Measurements from ENCODE around the gene SEMA3E. TPM values are rescaled to one million over a fixed set of nuclear protein-coding genes. Genes with fewer than 3 reads are reported as not detected.

Gene SEMA3E
- total RNA-seq, 2 donors from 2014 or later, result 0.07 to 0.59 TPM

DNA sequence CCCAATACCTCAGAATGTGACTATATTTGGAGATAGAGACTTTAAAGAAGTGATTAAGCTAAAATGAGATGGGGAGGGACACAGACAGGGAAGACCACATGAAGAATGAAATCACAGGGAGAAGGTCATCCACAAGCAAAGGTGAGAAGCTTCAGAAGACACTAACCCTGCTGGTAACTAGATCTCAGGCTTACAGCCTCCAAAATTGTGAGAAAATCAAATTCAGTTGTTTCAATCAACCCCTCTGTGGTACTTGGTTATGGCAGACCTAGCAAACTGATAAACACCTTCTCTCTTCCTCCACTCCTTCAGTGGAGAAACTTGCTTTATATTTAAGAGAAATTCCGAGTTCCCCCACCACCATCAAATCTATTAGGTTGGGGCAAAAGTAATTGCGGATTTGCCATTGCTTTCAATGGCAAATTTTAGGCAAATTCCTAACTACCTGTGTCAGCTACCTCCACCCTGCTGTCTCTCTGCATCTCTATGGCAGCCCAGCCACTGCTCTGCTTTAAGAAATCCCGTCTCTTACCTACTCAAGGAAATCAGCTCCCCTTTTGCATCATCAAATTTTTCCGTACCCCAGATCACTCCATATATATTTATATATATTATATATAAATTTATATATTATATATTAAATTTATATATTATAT, 38.2 kb downstream of the SEMA3E start:
- DNase-seq (ENCODE audit: low spot score), result no peak
- TF ChIP-seq, protein P1, sequence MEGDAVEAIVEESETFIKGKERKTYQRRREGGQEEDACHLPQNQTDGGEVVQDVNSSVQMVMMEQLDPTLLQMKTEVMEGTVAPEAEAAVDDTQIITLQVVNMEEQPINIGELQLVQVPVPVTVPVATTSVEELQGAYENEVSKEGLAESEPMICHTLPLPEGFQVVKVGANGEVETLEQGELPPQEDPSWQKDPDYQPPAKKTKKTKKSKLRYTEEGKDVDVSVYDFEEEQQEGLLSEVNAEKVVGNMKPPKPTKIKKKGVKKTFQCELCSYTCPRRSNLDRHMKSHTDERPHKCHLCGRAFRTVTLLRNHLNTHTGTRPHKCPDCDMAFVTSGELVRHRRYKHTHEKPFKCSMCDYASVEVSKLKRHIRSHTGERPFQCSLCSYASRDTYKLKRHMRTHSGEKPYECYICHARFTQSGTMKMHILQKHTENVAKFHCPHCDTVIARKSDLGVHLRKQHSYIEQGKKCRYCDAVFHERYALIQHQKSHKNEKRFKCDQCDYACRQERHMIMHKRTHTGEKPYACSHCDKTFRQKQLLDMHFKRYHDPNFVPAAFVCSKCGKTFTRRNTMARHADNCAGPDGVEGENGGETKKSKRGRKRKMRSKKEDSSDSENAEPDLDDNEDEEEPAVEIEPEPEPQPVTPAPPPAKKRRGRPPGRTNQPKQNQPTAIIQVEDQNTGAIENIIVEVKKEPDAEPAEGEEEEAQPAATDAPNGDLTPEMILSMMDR (IDR thresholded peaks at IDR 0.05), result no peak
- no peak overlapping the region for H3K27ac ChIP-seq
- H3K36me3 ChIP-seq, result no peaks in the 10 kb centered on the region
- H3K4me1 ChIP-seq, result no peaks in the 10 kb centered on the region
- H3K9me3 ChIP-seq, result no peaks in the 10 kb centered on the region
- no peak overlapping the region for H3K4me3 ChIP-seq
- no peaks in the 10 kb centered on the region for H3K27me3 ChIP-seq

DNA sequence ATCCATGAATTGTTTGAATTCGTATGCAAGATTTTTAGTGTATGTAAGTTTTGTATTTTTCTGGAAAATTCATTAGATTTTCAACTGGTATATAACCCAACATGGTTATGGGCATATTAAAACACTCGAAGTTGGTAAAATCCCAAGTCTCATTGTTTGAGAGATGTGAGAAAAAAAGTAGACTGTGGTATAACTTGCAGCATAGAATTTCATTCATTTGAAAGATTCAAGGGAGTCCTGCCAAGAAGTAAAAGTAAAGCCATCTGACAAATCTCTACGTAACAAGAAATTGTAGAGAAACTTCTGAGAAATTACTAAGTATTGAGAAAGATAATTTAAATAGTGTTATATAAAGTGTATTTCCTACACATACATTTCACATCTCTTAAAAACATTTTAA, 40.2 kb downstream of the SEMA3E start:
- H3K27me3 ChIP-seq, result no peaks in the 10 kb centered on the region
- H3K36me3 ChIP-seq, result no peaks in the 10 kb centered on the region
- no peak overlapping the region for H3K4me3 ChIP-seq
- no peak for DNase-seq (ENCODE audit: low spot score)
- H3K4me1 ChIP-seq, result no peaks in the 10 kb centered on the region
- no peak overlapping the region for H3K27ac ChIP-seq
- no peaks in the 10 kb centered on the region for H3K9me3 ChIP-seq
- TF ChIP-seq, protein P1 (IDR thresholded peaks at IDR 0.05), result no peak

DNA sequence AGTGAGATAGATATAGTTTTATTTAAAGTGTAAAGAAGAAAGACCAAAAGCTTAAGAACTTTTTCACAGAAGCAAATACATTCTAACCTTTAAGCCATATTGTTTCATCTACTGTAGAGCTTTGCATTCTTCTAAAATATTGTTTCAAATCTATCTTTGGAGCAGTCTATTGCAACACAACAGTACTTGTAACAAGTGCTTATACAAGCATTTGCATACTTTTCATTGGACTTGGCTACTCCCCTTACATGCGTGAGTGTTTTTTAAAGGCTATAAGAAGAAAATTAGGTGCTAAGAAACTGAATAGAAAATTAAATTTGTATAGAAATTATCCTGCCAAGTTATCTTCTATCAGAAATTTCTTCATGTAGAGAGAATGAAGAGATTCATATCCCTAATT, 45.3 kb downstream of the SEMA3E start:
- no peaks in the 10 kb centered on the region for H3K27me3 ChIP-seq
- no peak overlapping the region for H3K27ac ChIP-seq
- TF ChIP-seq, protein P1 (IDR thresholded peaks at IDR 0.05), result no peak
- H3K4me3 ChIP-seq, result no peak overlapping the region
- H3K4me1 ChIP-seq, result no peaks in the 10 kb centered on the region
- H3K36me3 ChIP-seq, result no peaks in the 10 kb centered on the region
- H3K9me3 ChIP-seq, result no peaks in the 10 kb centered on the region
- no peak for DNase-seq (ENCODE audit: low spot score)

DNA sequence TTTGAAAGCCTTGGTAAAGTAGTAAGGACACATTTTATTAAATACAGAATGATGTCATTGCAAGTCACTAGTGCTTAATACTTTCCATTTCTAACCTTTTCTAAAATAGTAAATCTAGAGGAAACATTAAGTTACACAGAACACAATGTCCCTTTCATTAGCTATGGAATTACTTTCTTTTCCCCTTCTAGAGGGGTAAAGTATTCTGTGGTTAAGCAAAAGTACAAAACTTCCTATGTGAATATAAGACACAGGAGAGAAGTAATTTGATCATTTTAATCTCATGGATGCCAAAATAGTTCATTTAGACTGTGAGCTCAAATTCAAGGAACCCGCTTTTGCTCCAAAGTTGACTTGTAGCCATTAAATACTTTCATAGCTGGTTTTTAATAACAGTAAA, 49.8 kb downstream of the SEMA3E start:
- H3K4me3 ChIP-seq, result no peak overlapping the region
- H3K4me1 ChIP-seq, result no peaks in the 10 kb centered on the region
- H3K27me3 ChIP-seq, result no peaks in the 10 kb centered on the region
- TF ChIP-seq, protein P1 (IDR thresholded peaks at IDR 0.05), result no peak
- H3K27ac ChIP-seq, result no peak overlapping the region
- no peaks in the 10 kb centered on the region for H3K36me3 ChIP-seq
- H3K9me3 ChIP-seq, result no peaks in the 10 kb centered on the region
- DNase-seq (ENCODE audit: low spot score), result no peak

DNA sequence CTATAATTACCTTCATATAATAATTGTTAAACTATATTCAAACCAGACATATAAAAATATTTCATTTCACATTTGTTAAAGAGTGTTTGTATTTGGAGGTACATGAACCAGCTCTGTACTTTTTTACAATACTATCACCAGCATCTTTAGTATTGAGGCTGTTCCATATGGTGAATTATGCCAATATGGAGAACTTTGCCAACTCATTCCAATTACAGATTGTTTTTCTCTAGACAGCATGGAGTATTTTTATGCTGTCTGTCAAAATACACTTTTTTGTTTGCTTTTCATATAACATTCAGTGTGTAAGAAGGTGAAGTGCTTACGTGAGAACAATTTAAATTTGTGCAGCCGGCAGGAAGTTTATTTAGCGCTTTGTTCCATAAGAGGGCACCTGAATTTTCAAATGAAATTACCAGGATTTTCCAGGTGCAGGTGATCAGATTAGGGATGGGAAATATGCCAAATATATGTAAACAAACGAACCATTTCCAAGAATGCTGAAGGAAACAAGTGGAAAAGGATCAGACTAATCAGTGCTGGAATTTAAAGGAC, 54.9 kb downstream of the SEMA3E start:
- H3K4me1 ChIP-seq, result no peaks in the 10 kb centered on the region
- DNase-seq (ENCODE audit: low spot score), result no peak
- no peaks in the 10 kb centered on the region for H3K9me3 ChIP-seq
- no peak overlapping the region for H3K4me3 ChIP-seq
- no peak overlapping the region for H3K27ac ChIP-seq
- H3K27me3 ChIP-seq, result no peaks in the 10 kb centered on the region
- H3K36me3 ChIP-seq, result no peaks in the 10 kb centered on the region
- TF ChIP-seq, protein P1 (IDR thresholded peaks at IDR 0.05), result no peak

All from right atrium auricular region (tissue), 2 donors.